H9 (cell line): Measurements from ENCODE around the gene PROKR1. TPM values are rescaled to one million over a fixed set of nuclear protein-coding genes. Genes with fewer than 3 reads are reported as not detected.

Experiments
- DNase-seq: peaks from one replicate; pipeline ENCODE4 v3.0.0-alpha.2; 2017
- H2AFZ ChIP-seq: one replicate; pipeline ENCODE4 v1.6.1; 2013; ENCODE audit warnings: mild to moderate bottlenecking, low read length, control low read depth, moderate library complexity
- H2AK5ac ChIP-seq: 2 replicates; pipeline ENCODE4 v1.6.1; 2013; ENCODE audit warnings: low read length, control low read depth, mixed read lengths; ENCODE audit not compliant: insufficient read length
- H2BK120ac ChIP-seq: one replicate; pipeline ENCODE4 v1.6.1; 2013; ENCODE audit warnings: low read depth, mild to moderate bottlenecking, low read length, control low read depth, inconsistent platforms; ENCODE audit not compliant: poor library complexity, severe bottlenecking
- H2BK12ac ChIP-seq: 2 replicates; pipeline ENCODE4 v1.6.1; 2013; ENCODE audit warnings: low read length, control low read depth, mixed read lengths, low read depth; ENCODE audit not compliant: insufficient read length
- H2BK15ac ChIP-seq: 2 replicates; pipeline ENCODE4 v1.6.1; 2013; ENCODE audit warnings: low read depth, low read length, control low read depth
- H2BK20ac ChIP-seq: one replicate; pipeline ENCODE4 v1.6.1; 2013; ENCODE audit warnings: low read depth, mild to moderate bottlenecking, low read length, control low read depth, inconsistent platforms; ENCODE audit not compliant: poor library complexity, severe bottlenecking
- H2BK5ac ChIP-seq: 2 replicates; pipeline ENCODE4 v1.6.1; 2013; ENCODE audit warnings: low read length, control low read depth, mixed read lengths; ENCODE audit not compliant: insufficient read length
- H3K14ac ChIP-seq: 2 replicates; pipeline ENCODE4 v1.6.1; 2013; ENCODE audit warnings: low read length, control low read depth; ENCODE audit not compliant: insufficient read depth
- H3K18ac ChIP-seq: 2 replicates; pipeline ENCODE4 v1.6.1; 2013; ENCODE audit warnings: low read depth, mild to moderate bottlenecking, mixed read lengths, low read length, control low read depth; ENCODE audit not compliant: insufficient read length
- H3K23ac ChIP-seq: 2 replicates; pipeline ENCODE4 v1.6.1; 2013; ENCODE audit warnings: low read length, control low read depth, mixed read lengths, low read depth; ENCODE audit not compliant: insufficient read length
- H3K23me2 ChIP-seq: 2 replicates; pipeline ENCODE4 v1.6.1; 2013; ENCODE audit warnings: low read depth, mild to moderate bottlenecking, mixed read lengths, low read length, control low read depth; ENCODE audit not compliant: insufficient read length, poor library complexity, severe bottlenecking
- H3K27ac ChIP-seq: 2 replicates; pipeline ENCODE4 v1.5.1; 2013; ENCODE audit warnings: low read length, control low read depth, mixed read lengths, low read depth; ENCODE audit not compliant: insufficient read length
- H3K27me3 ChIP-seq: 2 replicates; pipeline ENCODE4 v1.6.1; 2013; ENCODE audit warnings: low read length, control low read depth, inconsistent platforms; ENCODE audit not compliant: insufficient read depth
- H3K4ac ChIP-seq: 2 replicates; pipeline ENCODE4 v1.6.1; 2013; ENCODE audit warnings: low read depth, mild to moderate bottlenecking, control low read depth, inconsistent platforms, low read length, moderate library complexity
- H3K4me1 ChIP-seq: 2 replicates; pipeline ENCODE4 v1.6.1; 2013; ENCODE audit warnings: low read length, control low read depth, inconsistent platforms; ENCODE audit not compliant: insufficient read depth
- H3K4me2 ChIP-seq: 2 replicates; pipeline ENCODE4 v1.6.1; 2013; ENCODE audit warnings: low read length, control low read depth, mixed read lengths; ENCODE audit not compliant: insufficient read length, insufficient read depth
- H3K56ac ChIP-seq: 2 replicates; pipeline ENCODE4 v1.6.1; 2013; ENCODE audit warnings: low read depth, mild to moderate bottlenecking, mixed read lengths, low read length, control low read depth; ENCODE audit not compliant: insufficient read length
- H3K79me1 ChIP-seq: 2 replicates; pipeline ENCODE4 v1.6.1; 2013; ENCODE audit warnings: low read depth, mild to moderate bottlenecking, moderate library complexity, low read length, control low read depth, inconsistent platforms; ENCODE audit not compliant: insufficient read depth, poor library complexity, severe bottlenecking
- H3K79me2 ChIP-seq: 2 replicates; pipeline ENCODE4 v1.6.1; 2013; ENCODE audit warnings: low read length, control low read depth, inconsistent platforms; ENCODE audit not compliant: insufficient read depth
- H3K9ac ChIP-seq: 2 replicates; pipeline ENCODE4 v1.6.1; 2013; ENCODE audit warnings: low read length, control low read depth, mixed read lengths; ENCODE audit not compliant: insufficient read length; ENCODE audit errors: extremely low read depth
- H3K9me3 ChIP-seq: one replicate; pipeline ENCODE4 v1.6.1; 2013; ENCODE audit warnings: low read depth, low read length, inconsistent platforms; ENCODE audit not compliant: control insufficient read depth
- H3T11ph ChIP-seq: one replicate; pipeline ENCODE4 v1.6.1; 2013; ENCODE audit warnings: mild to moderate bottlenecking, low read length, control low read depth, inconsistent platforms
- H4K20me1 ChIP-seq: one replicate; pipeline ENCODE4 v1.6.1; 2013; ENCODE audit not compliant: control insufficient read depth, insufficient read length, insufficient read depth
- H4K5ac ChIP-seq: 2 replicates; pipeline ENCODE4 v1.6.1; 2013; ENCODE audit warnings: low read depth, mild to moderate bottlenecking, mixed read lengths, low read length, control low read depth; ENCODE audit not compliant: insufficient read length
- H4K8ac ChIP-seq: replicated peaks from 2 replicates; pipeline ENCODE4 v1.6.1; 2013; ENCODE audit warnings: low read length, control low read depth, mixed read lengths, low read depth; ENCODE audit not compliant: insufficient read length
- H4K91ac ChIP-seq: 2 replicates; pipeline ENCODE4 v1.6.1; 2013; ENCODE audit warnings: low read depth, mild to moderate bottlenecking, moderate library complexity, mixed read lengths, low read length, control low read depth; ENCODE audit not compliant: insufficient read length
- H3K27ac Mint-ChIP-seq, 3 experiments: 2 replicates in 2 of 3; 3 replicates in 1 of 3; pipeline ENCODE4 v1.8.0; 2020 to 2021; ENCODE audit warnings: mixed read lengths in 3 of 3, mild to moderate bottlenecking in 1 of 3, moderate library complexity in 1 of 3
- H3K27me3 Mint-ChIP-seq: 2 replicates; pipeline ENCODE4 v1.8.0; 2021; ENCODE audit warnings: low read depth, mild to moderate bottlenecking, moderate library complexity, mixed read lengths
- H3K36me3 Mint-ChIP-seq, 3 experiments: 2 replicates in 2 of 3; 3 replicates in 1 of 3; pipeline ENCODE4 v1.8.0; 2020 to 2021; ENCODE audit warnings: low read depth in 3 of 3, mixed read lengths in 3 of 3; ENCODE audit not compliant: insufficient read depth in 1 of 3
- H3K4me1 Mint-ChIP-seq, 2 experiments: 2 replicates each; pipeline ENCODE4 v1.8.0; 2020; ENCODE audit warnings: mixed read lengths in 2 of 2
- H3K4me3 Mint-ChIP-seq, 2 experiments: 2 replicates in 1 of 2; 3 replicates in 1 of 2; pipeline ENCODE4 v1.8.0; 2020 to 2021; ENCODE audit warnings: mild to moderate bottlenecking in 2 of 2, mixed read lengths in 2 of 2, moderate library complexity in 1 of 2
- H3K9me3 Mint-ChIP-seq, 2 experiments: 2 replicates in 1 of 2; 3 replicates in 1 of 2; pipeline ENCODE4 v1.8.0; 2020; ENCODE audit warnings: mild to moderate bottlenecking in 2 of 2, mixed read lengths in 2 of 2, moderate library complexity in 1 of 2
- CTCF ChIP-seq: fragments of 200-600 bp; sonication (generic); conservative IDR thresholded peaks from 3 replicates; pipeline ENCODE4 v1.8.0; 2021; ENCODE audit warnings: antibody characterized with exemption, mild to moderate bottlenecking
- WGBS: extraction: QIAGEN DNeasy Blood & Tissue Kit; methylation state at CpG from one replicate; pipeline ENCODE4 v1.1.7; 2013; ENCODE audit warnings: missing lambda C conversion rate, low lambda C conversion rate, mixed read lengths; ENCODE audit not compliant: insufficient read length; ENCODE audit errors: extremely low coverage; 5-methylcytosine and 5-hydroxymethylcytosine counted together
- total RNA-seq: library from RNA; stranded (reverse); gene quantifications from 2 replicates; pipeline ENCODE4 v1.2.1, GENCODE V29; 2021

PROKR1 gene
- total RNA-seq, 1 experiment from 2014 or later: 1.5 TPM

- Histone ChIP-seq H2BK5ac (no peak overlapping the region), H3K27ac (no peak overlapping the region), H3K23me2 (no peaks in the 10 kb centered on the region), H2AK5ac (no peak overlapping the region), H4K91ac (no peak overlapping the region), H3K9ac (no peak overlapping the region), H3K27me3 (no peaks in the 10 kb centered on the region), H3K18ac (no peak overlapping the region), H4K20me1 (no peaks in the 10 kb centered on the region), H2BK120ac (no peak overlapping the region), H4K5ac (no peak overlapping the region), H3K79me1 (no peaks in the 10 kb centered on the region), H3K9me3 (peaks cover 5% of the 10 kb centered on the region), H2BK20ac (no peak overlapping the region), H4K8ac (no peak overlapping the region), H3K56ac (no peak overlapping the region), H3K79me2 (no peaks in the 10 kb centered on the region), H3K4ac (no peak overlapping the region), H3K23ac (no peak overlapping the region), H2AFZ (no peak overlapping the region), H2BK15ac (no peak overlapping the region), H3K14ac (no peak overlapping the region), H3K4me2 (no peak overlapping the region), H3T11ph (no peak overlapping the region), H3K4me1 (no peaks in the 10 kb centered on the region; the same call in 1 of the 2 replicates), H2BK12ac (no peak overlapping the region)
- H3K4me3 Mint-ChIP-seq: no peak overlapping the region
- TF ChIP-seq CTCF: no peak
- peaks cover 30 to 53% (median 41%) of the 10 kb centered on the region in 3 experiments for H3K36me3 Mint-ChIP-seq
- no CpG with 5 or more reads among the region's 4 CpGs for WGBS
- H3K27ac Mint-ChIP-seq: no peak overlapping the region
- no peak for DNase-seq
- peaks cover 25 to 40% of the 10 kb centered on the region in 2 experiments for H3K9me3 Mint-ChIP-seq
- H3K4me1 Mint-ChIP-seq: peaks cover 11 to 20% of the 10 kb centered on the region in 2 experiments
- no peaks in the 10 kb centered on the region; the same call in 1 of the 2 replicates for H3K27me3 Mint-ChIP-seq
Observed at GRCh38 chr2:68695971-68696370, 52.6 kb downstream of the PROKR1 start.
